Mucosa of descending colon (tissue), 3 donors: ENCODE measurements around the gene ITPA. TPM values are rescaled to one million over a fixed set of nuclear protein-coding genes. Genes with fewer than 3 reads are reported as not detected.

Experiments used
- ATAC-seq: fragments of 200-7000 bp; cut with Tn5 transposase; one replicate; pipeline ENCODE4 v1.9.1; 2020; ENCODE audit warnings: mild to moderate bottlenecking, moderate library complexity
- DNase-seq, 3 donors: peaks; one replicate each; pipeline ENCODE4 v3.0.0-alpha.2; 2020
- H3K36me3 ChIP-seq: fragments of 200-600 bp; one replicate; pipeline ENCODE4 v1.8.0; 2021; ENCODE audit warnings: low read depth, mild to moderate bottlenecking
- H3K4me1 ChIP-seq: fragments of 200-600 bp; one replicate; pipeline ENCODE4 v1.8.0; 2021; ENCODE audit warnings: low read depth, mild to moderate bottlenecking
- H3K4me3 ChIP-seq: fragments of 200-600 bp; one replicate; pipeline ENCODE4 v1.8.0; 2021; ENCODE audit warnings: mild to moderate bottlenecking
- H3K9me3 ChIP-seq: fragments of 200-600 bp; one replicate; pipeline ENCODE4 v1.8.0; 2021; ENCODE audit warnings: mild to moderate bottlenecking
- CTCF ChIP-seq: fragments of 200-600 bp; IDR thresholded peaks from one replicate; pipeline ENCODE4 v1.8.0; 2022; ENCODE audit warnings: antibody characterized with exemption, mild to moderate bottlenecking
- intact Hi-C, 2 donors: fragments of 100-400 bp; cut with DNase I in 1 of 2; cut with micrococcal nuclease in 1 of 2; formaldehyde crosslinking; loops; one replicate each; pipeline versions ENCODE4 v1.11.0 to v1.11.1; 2022; cut with DNase I, micrococcal nuclease
- total RNA-seq, 3 donors: library from RNA; stranded (reverse); fragmentation: NEBNext Ultra II Directional in 2 of 3; extraction: Animal tissue kit (Norgen Biotek cat#: 25700) in 2 of 3; gene quantifications; one replicate each; pipeline versions ENCODE4 v1.2.1 to v1.2.4, GENCODE V29; 2021 to 2023
- donor health status: DM: no; HTN: no; CAD: no; lungs with moderate emphysema.
- donor health status: DM: no; HTN: no; CAD: no.
- donor health status: DM: no; HTN: yes; CAD: no.

Gene ITPA
- total RNA-seq, 3 donors from 2014 or later, result 29.8 to 44.7 (median 43.8) TPM

- peak within 1 kb of the TSS; percentile 30 for H3K4me3 ChIP-seq
- ATAC-seq (peak; percentile 48), DNase-seq (peak; percentile 68 to 86 (median 81))
- H3K36me3 ChIP-seq, result no peaks in the 10 kb centered on the region
- intact Hi-C loops, result no loop called here
- no peak for TF ChIP-seq CTCF
- H3K4me1 ChIP-seq, result peaks cover 6% of the 10 kb centered on the region
- no peaks in the 10 kb centered on the region for H3K9me3 ChIP-seq
These were observed 36.2 kb upstream of the ITPA start, which contains the start of gene LZTS3 for GRCh38 chr20:3172933-3173609. TSS of gene LZTS3 (minus strand) at chr20:3173549. CDS start at chr20:3167163, 6,386 bp downstream.

- no peaks in the 10 kb centered on the region for H3K9me3 ChIP-seq
- ATAC-seq, result peak; percentile 97
- no peak for TF ChIP-seq CTCF
- H3K4me1 ChIP-seq, result peaks cover 4% of the 10 kb centered on the region
- no peaks in the 10 kb centered on the region for H3K36me3 ChIP-seq
- intact Hi-C loops, result no loop called here
- DNase-seq, result peak; percentile 92 to 95 (median 92)
- peak overlapping the region; percentile 30 for H3K4me3 ChIP-seq
These were observed 35.5 kb upstream of the ITPA start for GRCh38 chr20:3173610-3174441.

GRCh38 chr20:3174442-3175261, 34.6 kb upstream of the ITPA start:
- ATAC-seq (no peak), DNase-seq (no peak)
- Histone ChIP-seq H3K36me3 (no peaks in the 10 kb centered on the region), H3K4me1 (peaks cover 4% of the 10 kb centered on the region), H3K9me3 (no peaks in the 10 kb centered on the region), H3K4me3 (no peak overlapping the region)
- TF ChIP-seq CTCF, result no peak
- intact Hi-C loops, result no loop called here

GRCh38 chr20:3175270-3175669, 34.0 kb upstream of the ITPA start:
- no peak for ATAC-seq
- H3K4me3 ChIP-seq, result no peak overlapping the region
- peaks cover 4% of the 10 kb centered on the region for H3K4me1 ChIP-seq
- intact Hi-C loops, result no loop called here
- no peak for TF ChIP-seq CTCF
- H3K9me3 ChIP-seq, result no peaks in the 10 kb centered on the region
- no peak for DNase-seq
- H3K36me3 ChIP-seq, result no peaks in the 10 kb centered on the region

GRCh38 chr20:3177746-3178485, 31.4 kb upstream of the ITPA start:
- DNase-seq, result peak in 1 of 3 donors; percentile 7
- no peaks in the 10 kb centered on the region for H3K9me3 ChIP-seq
- TF ChIP-seq CTCF, result no peak
- peaks cover 1% of the 10 kb centered on the region for H3K4me1 ChIP-seq
- no peaks in the 10 kb centered on the region for H3K36me3 ChIP-seq
- no peak for ATAC-seq
- H3K4me3 ChIP-seq, result no peak overlapping the region
- intact Hi-C loops, result no loop called here
